ENCODE data around the gene FKBP15. TPM values are rescaled to one million over a fixed set of nuclear protein-coding genes. Genes with fewer than 3 reads are reported as not detected.

FKBP15 gene
- total and polyA plus RNA-seq, 2 experiments from 2014 or later: 7.9 to 14.9 TPM

DNA sequence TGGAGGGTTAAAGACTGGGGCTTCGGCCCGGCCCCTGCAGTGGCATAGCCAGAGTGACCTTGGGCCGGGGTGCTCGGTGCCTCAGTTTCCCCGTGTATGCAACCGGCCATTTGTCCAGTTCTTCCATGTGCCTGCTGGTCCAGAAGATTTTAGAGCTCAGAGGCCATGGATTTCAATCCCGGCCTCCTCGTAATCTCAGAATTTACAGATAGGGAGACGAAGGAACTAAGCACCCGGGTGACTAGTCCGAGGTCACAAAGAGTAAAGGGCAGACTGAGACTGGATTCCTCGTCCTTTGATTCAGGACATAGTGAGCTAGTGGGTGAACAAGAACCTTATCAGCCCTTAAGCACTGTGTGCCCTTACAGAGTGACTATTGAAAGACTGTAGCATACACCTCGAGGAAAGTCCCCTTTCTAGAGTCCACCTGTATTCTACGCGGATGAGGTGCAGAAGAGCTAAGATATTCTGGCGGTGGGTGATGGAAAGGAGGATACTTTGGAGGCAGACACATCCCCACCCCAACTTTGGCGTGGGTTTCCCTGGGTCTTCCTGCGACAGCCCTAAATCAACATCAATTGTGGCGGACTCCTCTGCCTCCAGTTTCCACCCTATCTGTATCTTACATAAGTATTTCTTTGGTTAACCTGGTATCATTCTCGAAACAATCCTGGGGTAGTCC lies 864 bp upstream of the FKBP15 start (continued):
- TF ChIP-seq, protein P1, sequence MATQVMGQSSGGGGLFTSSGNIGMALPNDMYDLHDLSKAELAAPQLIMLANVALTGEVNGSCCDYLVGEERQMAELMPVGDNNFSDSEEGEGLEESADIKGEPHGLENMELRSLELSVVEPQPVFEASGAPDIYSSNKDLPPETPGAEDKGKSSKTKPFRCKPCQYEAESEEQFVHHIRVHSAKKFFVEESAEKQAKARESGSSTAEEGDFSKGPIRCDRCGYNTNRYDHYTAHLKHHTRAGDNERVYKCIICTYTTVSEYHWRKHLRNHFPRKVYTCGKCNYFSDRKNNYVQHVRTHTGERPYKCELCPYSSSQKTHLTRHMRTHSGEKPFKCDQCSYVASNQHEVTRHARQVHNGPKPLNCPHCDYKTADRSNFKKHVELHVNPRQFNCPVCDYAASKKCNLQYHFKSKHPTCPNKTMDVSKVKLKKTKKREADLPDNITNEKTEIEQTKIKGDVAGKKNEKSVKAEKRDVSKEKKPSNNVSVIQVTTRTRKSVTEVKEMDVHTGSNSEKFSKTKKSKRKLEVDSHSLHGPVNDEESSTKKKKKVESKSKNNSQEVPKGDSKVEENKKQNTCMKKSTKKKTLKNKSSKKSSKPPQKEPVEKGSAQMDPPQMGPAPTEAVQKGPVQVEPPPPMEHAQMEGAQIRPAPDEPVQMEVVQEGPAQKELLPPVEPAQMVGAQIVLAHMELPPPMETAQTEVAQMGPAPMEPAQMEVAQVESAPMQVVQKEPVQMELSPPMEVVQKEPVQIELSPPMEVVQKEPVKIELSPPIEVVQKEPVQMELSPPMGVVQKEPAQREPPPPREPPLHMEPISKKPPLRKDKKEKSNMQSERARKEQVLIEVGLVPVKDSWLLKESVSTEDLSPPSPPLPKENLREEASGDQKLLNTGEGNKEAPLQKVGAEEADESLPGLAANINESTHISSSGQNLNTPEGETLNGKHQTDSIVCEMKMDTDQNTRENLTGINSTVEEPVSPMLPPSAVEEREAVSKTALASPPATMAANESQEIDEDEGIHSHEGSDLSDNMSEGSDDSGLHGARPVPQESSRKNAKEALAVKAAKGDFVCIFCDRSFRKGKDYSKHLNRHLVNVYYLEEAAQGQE (IDR thresholded peaks at IDR 0.05; ENCODE audit: unreplicated experiment): no peak
- TF ChIP-seq STAT1 (IDR thresholded peaks at IDR 0.05; ENCODE audit: unreplicated experiment) (no peak), ZNF114 (CRISPR knock-in tag; IDR thresholded peaks at IDR 0.05) (no peak), CREB1 (CRISPR knock-in tag; IDR thresholded peaks at IDR 0.05; ENCODE audit: low read depth) (no peak), EZH2phosphoT487 (IDR thresholded peaks at IDR 0.05; ENCODE audit: unreplicated experiment) (no peak)

GRCh38 chr9:113220467-113221002 lies 542 bp downstream of the FKBP15 start:
- no peaks in the 10 kb centered on the region for H3K9me2 ChIP-seq (ENCODE audit: insufficient read depth)
- no peaks in the 10 kb centered on the region for H3F3A ChIP-seq (replicated peaks; ENCODE audit: low read depth)
- no peaks in the 10 kb centered on the region for H4K20me1 ChIP-seq (replicated peaks; ENCODE audit: insufficient read depth)
- H3K27me3 ChIP-seq (ENCODE audit: insufficient read depth): no peaks in the 10 kb centered on the region
- no peaks in the 10 kb centered on the region; the same call in 2 of the 3 replicates for H3K36me3 Mint-ChIP-seq (ENCODE audit: low read depth)
- H3K27ac Mint-ChIP-seq: peak overlapping the region; percentile 95
- peaks cover 55% of the 10 kb centered on the region for H3K79me2 ChIP-seq (replicated peaks; ENCODE audit: insufficient read depth)
- peak overlapping the region; percentile 97 for H3K4me3 ChIP-seq
- H3K36me3 ChIP-seq (ENCODE audit: insufficient read depth): no peaks in the 10 kb centered on the region
- no peak for DNase-seq (ENCODE audit: low spot score)
- H3K4me1 Mint-ChIP-seq: peaks cover 15% of the 10 kb centered on the region
- H3K27ac ChIP-seq (ENCODE audit: low read depth): peak overlapping the region; percentile 90
- H3K9me3 Mint-ChIP-seq: no peaks in the 10 kb centered on the region
- peaks cover 9% of the 10 kb centered on the region for H3K27me3 Mint-ChIP-seq (ENCODE audit: insufficient read depth, low read depth, poor library complexity)
- H3K4me3 Mint-ChIP-seq: peak overlapping the region; percentile 98
- H3K4me1 ChIP-seq (ENCODE audit: insufficient read depth): peaks cover 9% of the 10 kb centered on the region; the same call in 1 of the 2 replicates
- ATAC-seq: no peak
- H3K4me2 ChIP-seq: peak overlapping the region; percentile 99
- peak overlapping the region; percentile 96; the same call in 1 of the 2 replicates for H2AFZ ChIP-seq
- TF ChIP-seq ZNF114 (CRISPR knock-in tag; IDR thresholded peaks at IDR 0.05) (no peak), ZNF462 (CRISPR knock-in tag; IDR thresholded peaks at IDR 0.05) (no peak), EZH2phosphoT487 (IDR thresholded peaks at IDR 0.05; ENCODE audit: unreplicated experiment) (no peak), CREB1 (CRISPR knock-in tag; IDR thresholded peaks at IDR 0.05; ENCODE audit: low read depth) (no peak)
- TF ChIP-seq, protein P2, sequence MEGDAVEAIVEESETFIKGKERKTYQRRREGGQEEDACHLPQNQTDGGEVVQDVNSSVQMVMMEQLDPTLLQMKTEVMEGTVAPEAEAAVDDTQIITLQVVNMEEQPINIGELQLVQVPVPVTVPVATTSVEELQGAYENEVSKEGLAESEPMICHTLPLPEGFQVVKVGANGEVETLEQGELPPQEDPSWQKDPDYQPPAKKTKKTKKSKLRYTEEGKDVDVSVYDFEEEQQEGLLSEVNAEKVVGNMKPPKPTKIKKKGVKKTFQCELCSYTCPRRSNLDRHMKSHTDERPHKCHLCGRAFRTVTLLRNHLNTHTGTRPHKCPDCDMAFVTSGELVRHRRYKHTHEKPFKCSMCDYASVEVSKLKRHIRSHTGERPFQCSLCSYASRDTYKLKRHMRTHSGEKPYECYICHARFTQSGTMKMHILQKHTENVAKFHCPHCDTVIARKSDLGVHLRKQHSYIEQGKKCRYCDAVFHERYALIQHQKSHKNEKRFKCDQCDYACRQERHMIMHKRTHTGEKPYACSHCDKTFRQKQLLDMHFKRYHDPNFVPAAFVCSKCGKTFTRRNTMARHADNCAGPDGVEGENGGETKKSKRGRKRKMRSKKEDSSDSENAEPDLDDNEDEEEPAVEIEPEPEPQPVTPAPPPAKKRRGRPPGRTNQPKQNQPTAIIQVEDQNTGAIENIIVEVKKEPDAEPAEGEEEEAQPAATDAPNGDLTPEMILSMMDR (conservative IDR thresholded peaks at IDR 0.05; ENCODE audit: low read depth in 2 of 2): no peak
- TF ChIP-seq, protein P1 (IDR thresholded peaks at IDR 0.05; ENCODE audit: unreplicated experiment): no peak

All from GM23338 (cell line).